Osteoblast (primary cell): ENCODE measurements around the gene GABRB2. TPM values are rescaled to one million over a fixed set of nuclear protein-coding genes. Genes with fewer than 3 reads are reported as not detected.

Source experiments
- DNase-seq: peaks from one replicate; pipeline ENCODE4 v3.0.0; 2011; ENCODE audit warnings: low spot score, mixed read lengths; ENCODE audit not compliant: insufficient read length; ENCODE audit errors: missing footprints
- H2AFZ ChIP-seq: 2 replicates; pipeline ENCODE4 v1.6.0; 2011; ENCODE audit warnings: mild to moderate bottlenecking, low read length
- H3K27ac ChIP-seq: 2 replicates; pipeline ENCODE4 v1.5.1; 2011; ENCODE audit warnings: mild to moderate bottlenecking, low read depth, low read length, moderate library complexity
- H3K27me3 ChIP-seq: 2 replicates; pipeline ENCODE4 v1.6.0; 2012; ENCODE audit warnings: mild to moderate bottlenecking, control low read depth, inconsistent platforms, low read length, moderate library complexity; ENCODE audit not compliant: insufficient read depth
- H3K36me3 ChIP-seq: 2 replicates; pipeline ENCODE4 v1.5.1; 2011; ENCODE audit warnings: mild to moderate bottlenecking, low read length, control low read depth, moderate library complexity; ENCODE audit not compliant: insufficient read depth
- H3K4me1 ChIP-seq: 2 replicates; pipeline ENCODE4 v1.5.1; 2011; ENCODE audit warnings: mild to moderate bottlenecking, low read length, control low read depth, moderate library complexity; ENCODE audit not compliant: insufficient read depth
- H3K4me2 ChIP-seq: 2 replicates; pipeline ENCODE4 v1.6.0; 2011; ENCODE audit warnings: mild to moderate bottlenecking, low read length; ENCODE audit not compliant: insufficient read depth
- H3K4me3 ChIP-seq: fragments of 200-600 bp; sonication (generic); 3 replicates; pipeline ENCODE4 v1.5.1; 2012; ENCODE audit warnings: mild to moderate bottlenecking, low read length, inconsistent platforms; ENCODE audit not compliant: insufficient read depth
- H3K79me2 ChIP-seq: 2 replicates; pipeline ENCODE4 v1.6.0; 2012; ENCODE audit warnings: mild to moderate bottlenecking, low read length, control low read depth, inconsistent platforms; ENCODE audit not compliant: insufficient read depth
- H3K9me3 ChIP-seq: 2 replicates; pipeline ENCODE4 v1.5.1; 2011; ENCODE audit warnings: low read depth, low read length, control low read depth
- H4K20me1 ChIP-seq: 2 replicates; pipeline ENCODE4 v1.6.0; 2012; ENCODE audit warnings: mild to moderate bottlenecking, low read length, control low read depth; ENCODE audit not compliant: insufficient read depth
- total RNA-seq: library from RNA; depleted of rRNA; stranded (reverse); fragments of >200 nt; gene quantifications from 2 replicates; pipeline ENCODE4 v1.2.3, GENCODE V29; 2012
- TF ChIP-seq, protein P1 (sequence below): IDR thresholded peaks from 2 replicates; pipeline ENCODE4 v1.5.1; 2011; ENCODE audit warnings: mild to moderate bottlenecking, low read depth, low read length, moderate library complexity; ENCODE audit errors: extremely low read depth

GABRB2 gene
- total RNA-seq, 1 donor, result 0.72 TPM

DNA sequence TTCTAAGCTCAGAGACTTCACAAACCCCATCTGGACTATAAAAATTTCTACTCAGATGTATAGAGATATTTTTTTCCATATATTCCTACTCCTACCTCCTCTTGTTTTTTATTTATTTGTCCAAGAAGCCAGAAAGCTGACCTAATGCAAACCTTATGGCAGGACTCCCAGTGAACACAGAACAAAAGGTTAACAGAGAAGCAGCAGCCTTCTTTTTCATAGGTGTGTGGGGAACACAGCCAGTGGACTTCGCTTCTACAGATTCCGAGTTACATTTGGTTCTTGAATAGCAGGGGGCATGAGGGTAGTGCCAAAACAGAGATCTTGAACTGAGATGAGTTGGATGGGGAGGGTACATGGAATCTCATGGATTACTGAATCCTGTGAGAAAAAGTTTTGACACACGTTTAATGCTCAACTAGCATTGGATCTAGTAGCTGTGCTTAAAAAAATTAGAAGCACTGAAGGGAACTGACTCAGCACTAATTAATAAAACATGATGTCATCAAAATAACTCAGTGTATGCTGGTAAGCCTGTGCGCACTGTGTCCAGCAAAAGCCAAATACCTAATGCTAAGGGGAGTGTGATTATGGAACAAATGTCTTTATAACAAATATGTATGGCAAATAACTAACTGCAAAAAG is 240.1 kb downstream of the GABRB2 start:
- DNase-seq, result no peak
- H3K4me3 ChIP-seq, result no peak overlapping the region
- no peaks in the 10 kb centered on the region for H3K79me2 ChIP-seq
- H3K27me3 ChIP-seq, result no peaks in the 10 kb centered on the region
- H3K9me3 ChIP-seq, result no peaks in the 10 kb centered on the region
- H4K20me1 ChIP-seq, result no peaks in the 10 kb centered on the region
- no peak overlapping the region for H3K27ac ChIP-seq
- H3K36me3 ChIP-seq, result no peaks in the 10 kb centered on the region
- no peak overlapping the region for H2AFZ ChIP-seq
- no peak overlapping the region for H3K4me2 ChIP-seq
- no peaks in the 10 kb centered on the region for H3K4me1 ChIP-seq
- TF ChIP-seq, protein P1, sequence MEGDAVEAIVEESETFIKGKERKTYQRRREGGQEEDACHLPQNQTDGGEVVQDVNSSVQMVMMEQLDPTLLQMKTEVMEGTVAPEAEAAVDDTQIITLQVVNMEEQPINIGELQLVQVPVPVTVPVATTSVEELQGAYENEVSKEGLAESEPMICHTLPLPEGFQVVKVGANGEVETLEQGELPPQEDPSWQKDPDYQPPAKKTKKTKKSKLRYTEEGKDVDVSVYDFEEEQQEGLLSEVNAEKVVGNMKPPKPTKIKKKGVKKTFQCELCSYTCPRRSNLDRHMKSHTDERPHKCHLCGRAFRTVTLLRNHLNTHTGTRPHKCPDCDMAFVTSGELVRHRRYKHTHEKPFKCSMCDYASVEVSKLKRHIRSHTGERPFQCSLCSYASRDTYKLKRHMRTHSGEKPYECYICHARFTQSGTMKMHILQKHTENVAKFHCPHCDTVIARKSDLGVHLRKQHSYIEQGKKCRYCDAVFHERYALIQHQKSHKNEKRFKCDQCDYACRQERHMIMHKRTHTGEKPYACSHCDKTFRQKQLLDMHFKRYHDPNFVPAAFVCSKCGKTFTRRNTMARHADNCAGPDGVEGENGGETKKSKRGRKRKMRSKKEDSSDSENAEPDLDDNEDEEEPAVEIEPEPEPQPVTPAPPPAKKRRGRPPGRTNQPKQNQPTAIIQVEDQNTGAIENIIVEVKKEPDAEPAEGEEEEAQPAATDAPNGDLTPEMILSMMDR, result no peak

DNA sequence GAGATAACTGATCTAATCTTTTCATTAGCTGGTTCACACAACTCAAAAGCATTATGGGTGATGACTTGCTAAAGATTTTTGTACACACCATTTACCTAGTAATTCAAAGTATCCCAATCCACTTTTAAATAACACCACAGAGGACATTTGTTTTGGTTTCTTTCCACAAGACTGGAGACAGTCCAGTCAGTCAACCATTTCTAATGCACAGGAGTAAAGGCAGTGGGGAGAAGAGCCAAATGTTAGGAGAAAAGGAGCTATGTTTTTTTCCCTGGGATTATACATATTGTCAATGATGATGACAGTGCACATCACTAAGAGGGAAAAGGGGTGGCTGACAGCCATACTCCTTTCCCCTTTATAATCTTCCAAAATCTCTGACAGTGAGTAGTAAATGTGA is 240.9 kb downstream of the GABRB2 start:
- Histone ChIP-seq H3K4me1 (no peaks in the 10 kb centered on the region), H3K27ac (no peak overlapping the region), H4K20me1 (no peaks in the 10 kb centered on the region), H3K79me2 (no peaks in the 10 kb centered on the region), H3K27me3 (no peaks in the 10 kb centered on the region), H2AFZ (no peak overlapping the region), H3K4me3 (no peak overlapping the region), H3K36me3 (no peaks in the 10 kb centered on the region), H3K9me3 (no peaks in the 10 kb centered on the region), H3K4me2 (no peak overlapping the region)
- no peak for DNase-seq
- TF ChIP-seq, protein P1, result no peak

DNA sequence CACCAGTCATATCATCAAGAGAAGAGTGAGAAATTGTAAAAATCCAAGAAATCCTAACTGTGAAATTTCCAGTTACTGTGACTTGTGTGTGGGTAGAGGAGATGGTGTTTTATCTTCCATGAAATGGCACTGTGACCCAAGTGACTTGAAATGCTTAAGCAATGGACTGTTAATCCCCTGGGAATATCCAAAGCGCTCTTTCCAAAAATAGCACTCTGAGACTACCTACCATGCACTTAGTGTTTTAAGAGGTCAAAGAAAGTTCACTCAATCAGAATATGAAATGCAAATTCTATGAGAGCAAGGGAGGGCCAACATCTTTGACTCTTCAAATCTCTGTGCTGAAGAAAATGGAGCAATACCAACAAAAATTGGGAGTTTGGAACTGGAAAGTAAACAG is 244.0 kb downstream of the GABRB2 start:
- Histone ChIP-seq H3K9me3 (no peaks in the 10 kb centered on the region), H2AFZ (no peak overlapping the region), H3K27me3 (no peaks in the 10 kb centered on the region), H3K36me3 (no peaks in the 10 kb centered on the region), H3K4me1 (no peaks in the 10 kb centered on the region), H3K27ac (no peak overlapping the region), H4K20me1 (no peaks in the 10 kb centered on the region), H3K79me2 (no peaks in the 10 kb centered on the region), H3K4me2 (no peak overlapping the region), H3K4me3 (no peak overlapping the region)
- TF ChIP-seq, protein P1, result no peak
- no peak for DNase-seq

DNA sequence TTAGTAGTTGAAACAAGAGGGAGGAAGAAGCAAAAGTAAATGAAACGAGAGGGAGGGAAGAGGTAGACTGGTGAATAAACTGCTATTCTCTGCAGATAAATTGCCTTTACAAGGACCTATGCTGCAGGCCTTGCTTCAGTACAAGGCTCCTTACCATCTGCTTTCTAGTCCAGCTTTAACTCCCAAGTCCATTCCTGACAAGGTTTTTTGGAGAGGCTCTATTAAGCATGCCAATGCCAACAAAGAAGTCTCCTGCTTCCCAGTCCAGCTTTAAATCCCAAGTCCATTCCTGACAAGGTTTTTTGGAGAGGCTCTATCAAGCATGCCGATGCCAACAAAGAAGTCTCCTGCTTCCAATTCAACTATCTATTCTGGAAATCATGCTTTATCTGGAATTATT is 244.9 kb downstream of the GABRB2 start:
- H3K27ac ChIP-seq, result no peak overlapping the region
- no peaks in the 10 kb centered on the region for H4K20me1 ChIP-seq
- H3K4me2 ChIP-seq, result no peak overlapping the region
- no peaks in the 10 kb centered on the region for H3K79me2 ChIP-seq
- H3K9me3 ChIP-seq, result no peaks in the 10 kb centered on the region
- TF ChIP-seq, protein P1, result no peak
- no peaks in the 10 kb centered on the region for H3K27me3 ChIP-seq
- no peaks in the 10 kb centered on the region for H3K36me3 ChIP-seq
- DNase-seq, result no peak
- no peaks in the 10 kb centered on the region for H3K4me1 ChIP-seq
- H2AFZ ChIP-seq, result no peak overlapping the region
- H3K4me3 ChIP-seq, result no peak overlapping the region
